ENCODE data around the gene CDKN2AIP.

CDKN2AIP gene

DNA sequence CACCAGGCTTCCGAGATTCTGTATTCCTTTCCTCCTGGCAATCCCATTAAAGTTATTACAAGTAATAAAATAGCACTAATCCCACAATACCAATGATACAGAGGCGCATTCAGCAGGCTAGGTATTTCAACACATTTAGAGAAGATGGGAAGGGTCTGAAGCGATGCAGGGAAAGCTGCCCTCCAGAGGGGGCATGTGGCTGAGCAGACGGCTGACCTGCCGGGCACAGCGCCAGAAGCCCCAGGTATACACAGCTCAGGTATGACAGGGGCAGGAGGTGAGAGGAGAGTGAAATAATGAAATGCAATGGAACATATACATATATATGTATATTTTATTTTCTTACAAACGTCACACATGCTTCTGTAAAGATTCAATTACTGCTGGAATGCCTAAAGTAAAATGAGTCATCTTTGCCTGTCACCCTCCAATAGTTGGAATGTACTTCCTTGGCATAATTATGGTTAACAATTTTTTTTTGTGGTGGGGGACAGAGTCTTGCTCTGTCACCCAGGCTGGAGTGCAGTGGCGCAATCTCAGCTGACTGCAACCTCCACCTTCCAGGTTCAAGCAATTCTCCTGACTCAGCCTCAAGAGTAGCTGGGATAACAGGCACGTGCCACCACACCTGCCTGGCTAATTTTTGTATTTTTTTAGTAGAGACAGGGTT, 21.3 kb upstream of the CDKN2AIP start:
- Histone ChIP-seq H3K27me3 (no peaks in the 10 kb centered on the region), H3K36me3 (no peaks in the 10 kb centered on the region), H3K4me3 (ENCODE audit: low read depth, low read length) (no peak overlapping the region), H3K9me3 (no peaks in the 10 kb centered on the region), H3K4me1 (no peaks in the 10 kb centered on the region)
- TF ChIP-seq, protein P1, sequence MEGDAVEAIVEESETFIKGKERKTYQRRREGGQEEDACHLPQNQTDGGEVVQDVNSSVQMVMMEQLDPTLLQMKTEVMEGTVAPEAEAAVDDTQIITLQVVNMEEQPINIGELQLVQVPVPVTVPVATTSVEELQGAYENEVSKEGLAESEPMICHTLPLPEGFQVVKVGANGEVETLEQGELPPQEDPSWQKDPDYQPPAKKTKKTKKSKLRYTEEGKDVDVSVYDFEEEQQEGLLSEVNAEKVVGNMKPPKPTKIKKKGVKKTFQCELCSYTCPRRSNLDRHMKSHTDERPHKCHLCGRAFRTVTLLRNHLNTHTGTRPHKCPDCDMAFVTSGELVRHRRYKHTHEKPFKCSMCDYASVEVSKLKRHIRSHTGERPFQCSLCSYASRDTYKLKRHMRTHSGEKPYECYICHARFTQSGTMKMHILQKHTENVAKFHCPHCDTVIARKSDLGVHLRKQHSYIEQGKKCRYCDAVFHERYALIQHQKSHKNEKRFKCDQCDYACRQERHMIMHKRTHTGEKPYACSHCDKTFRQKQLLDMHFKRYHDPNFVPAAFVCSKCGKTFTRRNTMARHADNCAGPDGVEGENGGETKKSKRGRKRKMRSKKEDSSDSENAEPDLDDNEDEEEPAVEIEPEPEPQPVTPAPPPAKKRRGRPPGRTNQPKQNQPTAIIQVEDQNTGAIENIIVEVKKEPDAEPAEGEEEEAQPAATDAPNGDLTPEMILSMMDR (IDR thresholded peaks at IDR 0.05; ENCODE audit: low read depth, low read length): no peak
- DNase-seq: no peak

GRCh38 chr4:183424109-183424744, 20.2 kb upstream of the CDKN2AIP start:
- TF ChIP-seq, protein P1 (IDR thresholded peaks at IDR 0.05; ENCODE audit: low read depth, low read length): no peak
- no peaks in the 10 kb centered on the region for H3K27me3 ChIP-seq
- no peaks in the 10 kb centered on the region for H3K9me3 ChIP-seq
- H3K36me3 ChIP-seq: no peaks in the 10 kb centered on the region
- no peak overlapping the region for H3K4me3 ChIP-seq (ENCODE audit: low read depth, low read length)
- DNase-seq: no peak
- no peaks in the 10 kb centered on the region for H3K4me1 ChIP-seq

DNA sequence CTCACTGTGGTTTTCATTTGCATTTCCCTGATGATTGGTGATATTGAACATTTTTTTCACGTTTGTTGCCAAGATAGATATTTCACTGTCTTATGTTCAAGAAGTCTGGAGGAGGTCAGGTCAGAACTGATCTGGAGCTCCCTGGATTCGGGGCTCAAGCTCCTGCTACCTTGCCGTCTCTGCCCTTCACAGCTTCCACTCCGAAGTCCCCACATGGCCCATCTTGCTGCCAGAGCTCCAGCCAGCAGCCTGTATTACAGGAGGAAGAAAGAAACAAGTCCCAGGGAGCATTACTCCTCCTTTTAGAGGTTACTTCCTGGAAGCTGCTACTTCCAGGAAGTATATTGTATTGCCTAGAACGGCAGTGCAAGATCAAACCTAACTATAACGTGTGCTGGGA, 17.9 kb upstream of the CDKN2AIP start:
- Histone ChIP-seq H3K36me3 (no peaks in the 10 kb centered on the region), H3K27me3 (no peaks in the 10 kb centered on the region), H3K4me3 (ENCODE audit: low read depth, low read length) (no peak overlapping the region), H3K4me1 (no peaks in the 10 kb centered on the region), H3K9me3 (no peaks in the 10 kb centered on the region)
- TF ChIP-seq, protein P1 (IDR thresholded peaks at IDR 0.05; ENCODE audit: low read depth, low read length): no peak
- DNase-seq: no peak

- Histone ChIP-seq H3K27me3 (no peaks in the 10 kb centered on the region), H3K36me3 (no peaks in the 10 kb centered on the region), H3K4me1 (no peaks in the 10 kb centered on the region), H3K4me3 (ENCODE audit: low read depth, low read length) (no peak overlapping the region), H3K9me3 (no peaks in the 10 kb centered on the region)
- no peak for DNase-seq
- TF ChIP-seq, protein P1 (IDR thresholded peaks at IDR 0.05; ENCODE audit: low read depth, low read length): no peak
Observed at GRCh38 chr4:183429489-183429888, 14.9 kb upstream of the CDKN2AIP start.

GRCh38 chr4:183430317-183430993, 14.0 kb upstream of the CDKN2AIP start:
- TF ChIP-seq, protein P1 (IDR thresholded peaks at IDR 0.05; ENCODE audit: low read depth, low read length): no peak
- Histone ChIP-seq H3K27me3 (no peaks in the 10 kb centered on the region), H3K4me3 (ENCODE audit: low read depth, low read length) (no peak overlapping the region), H3K9me3 (no peaks in the 10 kb centered on the region), H3K36me3 (no peaks in the 10 kb centered on the region), H3K4me1 (no peaks in the 10 kb centered on the region)
- DNase-seq: no peak

GRCh38 chr4:183430994-183431347, 13.5 kb upstream of the CDKN2AIP start:
- Histone ChIP-seq H3K4me3 (ENCODE audit: low read depth, low read length) (no peak overlapping the region), H3K9me3 (no peaks in the 10 kb centered on the region), H3K36me3 (no peaks in the 10 kb centered on the region), H3K4me1 (no peaks in the 10 kb centered on the region), H3K27me3 (no peaks in the 10 kb centered on the region)
- DNase-seq: no peak
- TF ChIP-seq, protein P1 (IDR thresholded peaks at IDR 0.05; ENCODE audit: low read depth, low read length): no peak

Measured in BE2C (cell line).